ENCODE data around the gene RBMS3.

Gene RBMS3

DNA sequence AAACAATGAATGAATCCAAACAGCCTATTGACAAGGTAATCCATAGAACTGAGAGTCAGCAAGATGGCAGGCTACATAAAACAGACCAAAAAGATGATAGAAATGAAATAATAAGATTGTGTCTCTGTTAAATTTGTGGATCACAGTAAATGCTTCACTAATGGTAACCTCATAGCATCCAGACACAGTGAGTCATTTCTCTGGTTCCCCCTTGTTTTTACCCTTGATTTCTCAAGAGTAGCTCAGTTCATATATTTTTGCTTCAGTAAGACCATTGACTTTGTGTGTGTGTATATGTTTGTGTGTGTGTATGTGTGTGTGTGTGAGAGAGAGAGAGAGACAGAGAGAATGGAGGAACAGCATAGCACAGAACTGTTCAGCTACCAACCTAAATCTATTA lies 546.9 kb downstream of the RBMS3 start:
- no peak for DNase-seq

- DNase-seq: no peak
Observed at GRCh38 chr3:29829340-29829739, 548.5 kb downstream of the RBMS3 start.

DNA sequence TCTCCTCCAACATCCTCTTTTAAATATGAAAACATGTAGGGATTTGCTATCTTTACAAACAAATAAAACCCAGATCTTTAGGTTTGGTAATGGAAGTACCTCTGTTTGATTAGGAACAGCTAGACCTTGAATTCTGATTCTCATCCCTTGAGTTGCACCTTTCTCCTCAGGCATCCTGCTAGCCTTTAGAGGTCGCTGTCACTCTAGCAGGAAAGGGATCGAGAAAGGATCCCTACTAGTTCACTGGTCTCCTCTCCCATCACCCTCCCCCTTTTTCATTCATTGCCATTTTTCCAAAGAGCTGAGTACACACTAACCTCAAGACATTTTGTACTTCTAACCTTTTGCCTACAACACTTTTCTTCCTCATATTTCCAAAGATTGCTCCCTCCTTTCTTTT lies 569.8 kb downstream of the RBMS3 start:
- DNase-seq: no peak

DNA sequence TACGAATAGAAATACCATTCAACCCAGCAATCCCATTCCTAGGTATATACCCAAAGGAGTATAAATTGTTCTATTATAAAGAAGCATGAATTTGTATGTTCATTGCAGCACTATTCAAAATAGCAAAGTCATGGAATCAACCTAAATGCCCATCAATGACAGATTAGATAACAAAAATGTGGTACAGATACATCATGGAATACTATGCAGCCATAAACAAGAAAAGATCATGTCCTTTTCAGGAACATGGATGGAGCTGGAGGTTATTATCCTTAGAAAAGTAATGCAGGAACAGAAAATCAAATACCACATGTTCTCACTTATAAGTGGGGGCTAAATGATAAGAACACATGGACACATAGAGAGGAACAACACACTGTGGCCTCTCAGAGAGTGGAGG lies 571.9 kb downstream of the RBMS3 start:
- DNase-seq: no peak

DNA sequence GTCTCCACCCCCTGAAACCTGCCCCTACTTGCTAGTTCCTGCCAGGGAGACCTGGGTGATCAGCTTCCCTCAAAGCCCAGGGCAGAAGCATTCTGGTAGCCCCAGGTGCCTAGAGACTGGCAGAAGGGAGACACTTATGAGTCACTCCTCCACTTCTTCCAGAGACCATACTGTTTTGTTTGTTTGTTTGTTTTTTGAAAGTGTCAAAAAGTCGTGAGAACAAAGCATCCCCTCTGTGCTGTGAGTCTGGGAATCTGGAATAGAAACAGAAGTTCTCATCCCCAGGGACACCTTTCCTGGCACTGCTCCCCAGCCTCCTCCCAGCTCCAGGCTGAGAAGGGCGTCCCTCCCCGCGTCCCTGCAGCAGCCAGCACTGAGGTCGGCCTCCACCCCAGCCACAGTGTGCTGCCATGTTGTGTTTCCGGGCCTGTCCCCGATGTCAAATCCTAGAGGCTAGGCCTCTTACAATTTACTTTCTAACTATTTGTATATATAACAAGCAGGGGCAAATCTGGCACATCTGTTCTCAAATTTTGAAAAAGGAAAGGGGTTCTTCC lies 573.0 kb downstream of the RBMS3 start:
- DNase-seq: no peak

DNA sequence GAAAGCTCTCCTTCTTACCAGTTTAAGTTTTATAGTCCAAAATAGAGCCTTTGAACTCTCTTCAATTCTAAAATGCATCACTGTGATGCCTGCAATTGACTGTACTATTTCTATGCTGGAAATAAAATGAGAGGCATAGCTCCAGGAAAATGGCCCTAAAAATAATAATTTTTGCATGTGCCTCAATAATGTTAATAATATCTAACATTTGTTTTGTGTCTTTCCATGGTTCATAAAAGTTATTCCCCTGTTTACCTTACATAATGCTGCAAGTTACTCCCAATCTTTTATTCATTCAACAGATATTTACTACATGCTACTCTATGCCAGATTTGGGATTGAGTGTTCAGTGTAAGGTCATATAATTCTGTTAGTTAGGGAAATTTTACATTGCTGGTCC lies 574.0 kb downstream of the RBMS3 start:
- DNase-seq: no peak

DNA sequence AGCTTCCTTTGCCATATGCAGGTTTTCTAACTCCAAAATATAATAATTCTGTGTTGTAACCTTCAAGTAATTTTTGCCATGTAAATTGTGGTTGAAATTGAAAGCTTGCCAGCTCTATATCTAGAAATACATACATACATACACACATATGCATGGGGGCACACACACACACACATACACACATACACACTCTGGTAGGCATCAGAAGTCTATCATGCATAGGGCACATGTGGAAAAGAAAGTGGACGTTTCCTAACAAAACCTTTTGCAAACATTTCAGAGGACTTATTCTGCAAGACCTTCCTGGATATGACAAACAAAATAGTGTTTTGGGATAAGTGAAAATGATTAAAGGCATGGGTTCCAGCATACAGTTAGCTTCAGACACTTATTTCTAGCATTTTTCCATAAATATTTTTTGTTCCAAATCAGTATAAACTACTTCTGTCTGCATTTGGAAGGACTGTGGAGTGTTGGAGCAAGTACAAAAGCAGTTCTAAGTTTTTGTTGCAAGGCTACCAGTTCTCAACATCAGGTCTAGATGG lies 578.9 kb downstream of the RBMS3 start:
- DNase-seq: no peak

DNA sequence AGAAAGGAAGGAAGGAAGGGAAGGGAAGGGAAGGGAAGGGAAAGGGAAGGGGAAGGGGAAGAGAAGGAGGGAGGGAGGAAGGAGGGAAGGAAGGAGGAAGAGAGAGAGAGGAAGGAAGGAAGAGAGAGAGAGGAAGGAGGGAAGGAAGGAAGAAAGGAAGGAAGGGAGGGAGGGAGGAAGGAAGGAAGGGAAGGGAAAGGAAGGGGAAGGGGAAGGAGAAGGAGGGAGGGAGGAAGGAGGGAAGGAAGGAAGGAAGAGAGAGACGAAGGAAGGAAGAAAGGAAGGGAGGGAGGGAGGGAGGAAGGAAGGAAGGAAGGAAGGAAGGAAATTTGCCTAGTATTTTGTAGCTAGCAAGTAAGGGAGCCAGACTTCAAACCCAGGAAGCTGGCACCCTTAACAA lies 583.9 kb downstream of the RBMS3 start:
- DNase-seq: no peak

DNA sequence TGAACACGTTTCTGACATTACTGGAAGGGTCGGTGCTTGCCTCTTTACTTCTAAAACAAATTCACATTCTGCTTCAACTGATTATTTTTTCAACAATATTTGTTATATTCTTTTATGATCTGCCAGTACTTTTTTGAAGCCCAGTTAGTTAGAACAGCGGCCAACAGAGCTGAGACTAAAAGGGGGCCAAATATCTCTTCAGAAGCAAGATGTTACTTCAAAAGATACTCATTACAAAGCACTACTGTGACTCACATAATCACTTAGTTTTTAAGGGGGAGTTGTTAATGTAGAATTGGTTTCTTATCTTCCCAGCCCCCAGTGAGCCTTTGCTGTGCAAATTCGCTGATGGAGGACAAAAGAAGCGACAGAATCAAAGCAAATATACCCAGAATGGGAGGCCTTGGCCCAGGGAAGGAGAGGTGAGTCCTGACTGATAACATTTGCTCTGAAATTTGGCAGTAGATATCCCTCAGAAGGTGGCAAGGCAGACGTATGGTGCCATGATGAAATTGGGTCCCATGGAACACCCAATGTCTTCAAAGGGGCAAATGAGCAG lies 587.8 kb downstream of the RBMS3 start:
- no peak for DNase-seq

- DNase-seq: no peak
Observed at GRCh38 chr3:29870136-29870535, 589.3 kb downstream of the RBMS3 start.

DNA sequence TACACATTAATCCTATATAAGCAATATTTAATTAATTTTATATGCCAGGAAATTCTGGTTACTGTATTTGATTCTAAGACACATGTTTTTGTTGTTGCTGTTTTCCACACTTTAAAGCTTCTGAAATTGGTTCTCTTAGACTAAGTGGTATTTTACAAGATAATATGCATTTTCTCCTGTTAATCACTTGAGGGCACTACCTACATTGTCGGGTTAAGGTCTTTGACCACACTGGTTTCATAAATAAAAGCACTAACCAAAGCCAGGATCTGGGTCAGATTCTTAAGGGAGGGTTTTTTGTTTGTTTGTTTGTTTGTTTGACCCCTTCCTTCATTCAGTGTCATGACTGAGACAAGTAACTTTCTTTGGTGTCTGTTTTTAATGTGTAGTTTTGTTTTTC lies 590.2 kb downstream of the RBMS3 start:
- peak in 1 of 5 experiments; percentile 7 for DNase-seq

DNA sequence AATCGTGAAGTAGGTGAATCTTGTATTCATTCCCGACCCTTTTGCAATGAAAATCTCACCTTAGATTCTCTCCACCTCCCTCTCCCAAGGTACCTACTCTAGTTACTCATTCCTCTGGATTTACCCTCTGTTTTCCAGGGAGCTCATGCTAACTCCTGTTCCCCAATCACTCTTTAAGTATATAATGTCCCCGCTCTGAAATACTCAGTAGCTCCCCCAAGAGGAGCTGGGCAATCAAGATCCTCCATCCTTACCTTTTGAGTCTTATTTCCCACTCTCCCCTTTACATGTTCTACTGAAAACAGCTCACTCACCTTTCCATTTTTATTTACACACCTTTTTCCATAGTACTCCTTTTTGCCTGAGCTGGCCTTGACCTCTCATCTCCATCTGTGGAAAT lies 599.9 kb downstream of the RBMS3 start:
- DNase-seq: no peak

DNA sequence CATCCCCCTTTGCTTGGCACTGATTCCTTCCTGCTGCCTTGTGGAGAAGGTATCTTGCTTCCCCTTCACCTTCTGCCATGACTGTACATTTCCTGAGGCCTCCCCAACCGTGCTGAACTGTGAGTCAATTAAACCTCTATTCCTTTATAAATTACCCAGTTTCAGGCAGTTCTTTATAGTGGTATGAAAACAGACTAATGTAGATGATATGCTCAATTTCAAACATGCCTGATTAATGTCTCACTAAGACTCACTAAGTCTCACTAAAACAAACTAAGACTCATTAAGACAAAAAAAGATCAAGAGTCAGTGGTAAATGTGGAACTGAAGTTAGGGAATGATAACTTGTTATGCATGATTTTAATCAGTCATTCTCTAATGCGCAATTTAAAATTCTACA lies 606.6 kb downstream of the RBMS3 start:
- DNase-seq: no peak

DNA sequence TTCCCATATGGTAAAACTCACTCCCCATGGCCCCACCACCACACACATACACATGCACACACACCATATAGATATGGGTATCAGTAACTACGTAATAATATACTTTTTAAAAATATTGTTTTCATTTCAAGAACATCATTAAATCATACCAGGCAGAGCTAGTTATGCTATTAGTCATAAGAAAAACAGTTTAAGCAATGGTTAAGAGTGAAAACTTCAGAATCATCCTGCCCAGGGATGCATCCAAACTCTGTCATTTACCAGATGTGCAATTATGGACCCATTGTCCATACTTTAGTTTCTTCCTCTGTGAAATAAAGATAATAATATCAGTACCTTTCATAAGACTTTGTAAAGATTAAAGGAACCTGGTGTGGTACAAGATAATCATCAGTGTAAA lies 608.3 kb downstream of the RBMS3 start:
- no peak for DNase-seq

DNA sequence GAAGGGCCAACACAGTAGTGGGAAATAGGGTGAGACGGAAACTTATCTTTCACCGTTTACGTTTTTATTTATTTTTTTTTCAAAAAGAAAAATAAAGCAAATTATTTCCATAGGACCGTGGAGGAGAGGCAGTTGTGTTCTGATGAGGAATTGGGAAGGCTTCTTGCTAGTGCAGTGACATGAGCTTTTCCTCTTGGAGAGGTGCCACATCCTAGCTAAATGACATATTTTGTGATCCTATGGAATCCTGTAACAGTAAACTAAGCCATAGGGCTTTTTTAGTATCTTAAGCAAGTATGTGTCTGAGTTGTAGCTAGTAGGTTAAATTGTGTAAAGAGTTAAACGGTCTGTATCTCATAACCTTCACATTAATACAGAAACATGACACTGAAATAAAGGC lies 609.9 kb downstream of the RBMS3 start:
- DNase-seq: no peak

DNA sequence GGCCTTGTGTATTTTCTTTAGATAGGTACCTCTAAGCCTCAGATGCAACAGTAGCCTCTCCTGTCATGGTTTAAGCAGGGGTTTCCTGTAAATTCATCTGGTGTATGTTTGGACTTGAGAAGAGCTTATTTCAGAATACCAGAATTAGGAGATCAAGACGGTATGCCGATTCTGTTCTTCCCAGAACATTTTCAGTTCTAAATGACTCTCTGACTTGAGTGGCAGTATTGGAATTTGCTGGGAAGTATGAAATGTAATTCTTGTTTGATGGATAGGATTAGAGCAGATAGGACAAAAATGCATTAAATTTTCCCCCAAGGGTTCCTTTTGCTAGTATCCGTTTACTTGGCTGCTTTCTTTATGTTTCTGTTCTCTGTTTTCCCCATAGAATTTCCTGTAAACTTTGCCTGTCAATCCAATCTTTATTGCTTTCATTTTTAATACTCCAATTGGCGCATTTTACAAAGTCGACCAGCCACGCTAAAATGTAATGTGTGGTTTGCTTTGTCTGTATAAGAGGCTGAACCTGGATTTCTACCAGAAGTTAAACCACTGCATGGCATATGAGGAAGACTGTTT lies 612.2 kb downstream of the RBMS3 start:
- DNase-seq: no peak

- no peak for DNase-seq
Observed at GRCh38 chr3:29896856-29897255, 616.0 kb downstream of the RBMS3 start.

GRCh38 chr3:29898171-29898965 lies 617.5 kb downstream of the RBMS3 start:
- DNase-seq: no peak

DNA sequence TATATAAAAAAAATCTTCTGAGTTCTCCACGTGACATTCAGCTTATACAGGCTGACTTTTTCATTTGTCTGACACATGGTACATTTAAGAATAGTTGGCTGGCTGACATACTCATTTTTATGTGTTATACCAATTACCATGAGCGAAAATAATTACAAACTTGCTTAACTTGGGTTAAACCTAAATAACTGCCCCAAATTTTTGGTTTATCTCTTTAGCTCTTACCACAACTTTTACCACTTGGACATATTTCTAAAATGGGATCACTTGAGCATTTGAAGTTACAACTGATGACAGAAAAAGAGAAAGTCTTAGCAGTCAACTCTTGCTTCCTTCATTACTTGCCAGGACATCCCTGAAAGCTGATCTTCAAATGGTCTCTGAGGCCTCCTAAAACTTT lies 618.1 kb downstream of the RBMS3 start:
- no peak for DNase-seq

- DNase-seq: no peak
Observed at GRCh38 chr3:29901097-29901496, 620.2 kb downstream of the RBMS3 start.

DNA sequence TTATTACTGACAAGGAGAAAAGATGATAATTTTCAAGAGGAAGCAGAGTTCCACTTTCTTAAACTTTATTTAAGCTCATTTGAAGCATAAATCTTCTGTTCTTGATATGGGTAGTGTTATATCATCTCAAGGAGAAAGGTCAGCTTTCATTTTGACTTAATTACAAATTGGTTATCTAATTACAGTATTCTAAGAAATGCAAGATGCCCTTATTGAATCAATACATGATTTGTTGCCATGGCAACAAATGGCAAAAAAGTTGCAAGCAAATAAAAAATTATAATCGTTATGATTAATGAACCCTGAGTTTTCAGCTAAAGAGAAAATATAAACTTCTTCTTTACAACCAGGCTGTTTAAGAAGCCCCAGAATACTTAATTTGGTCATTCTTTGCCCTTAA lies 622.7 kb downstream of the RBMS3 start:
- DNase-seq: no peak

GRCh38 chr3:29906906-29907305 lies 626.0 kb downstream of the RBMS3 start:
- DNase-seq: no peak

DNA sequence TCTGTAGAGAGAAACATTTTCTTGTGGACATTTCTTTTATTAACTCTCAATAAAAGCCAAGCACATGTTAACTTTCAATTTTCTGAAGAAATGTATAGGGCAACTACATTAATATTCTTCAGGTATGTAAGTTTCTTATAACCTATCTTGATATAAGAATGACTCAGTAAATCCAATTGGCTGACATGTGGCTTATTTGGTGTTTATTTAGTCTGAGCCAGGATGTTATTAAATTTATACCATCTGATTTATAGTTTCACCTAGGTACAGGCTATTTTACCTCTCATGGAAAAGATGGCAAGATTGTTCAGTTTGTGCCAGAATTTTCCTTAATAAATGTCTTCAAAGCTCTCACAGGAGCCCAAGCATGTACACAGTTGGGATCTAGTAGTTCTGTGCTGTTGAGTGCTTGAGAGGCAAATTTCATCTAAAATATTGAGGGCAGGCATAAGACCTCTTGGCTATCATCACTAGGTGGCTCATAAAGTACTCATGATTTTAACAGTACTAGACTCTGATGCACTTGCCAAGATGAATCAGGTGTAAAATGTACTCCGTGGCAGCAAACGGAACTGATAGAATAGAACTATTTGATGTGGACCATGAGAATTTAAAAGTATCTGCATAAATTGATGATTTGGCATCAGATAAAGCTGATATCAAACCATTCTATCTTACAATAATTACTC lies 631.9 kb downstream of the RBMS3 start:
- no peak for DNase-seq

Measured in T-helper 2 cell (primary cell).